D341Med (cell line): ENCODE results near the gene SLC16A4.
"Not testable (repeated sequence)": the region's sequence is repeated elsewhere in the genome, so short reads cannot be mapped to it uniquely, and the experiment has no call there.

Experiments used
- DNase-seq: peaks from one replicate; pipeline ENCODE4 v3.0.0; 2012; ENCODE audit warnings: low spot score

SLC16A4 gene

GRCh38 chr1:110390692-110391245, at the start of gene SLC16A4:
TSS of gene SLC16A4 (minus strand) at chr1:110391026. CDS start at chr1:110389323, 1,703 bp downstream.
- DNase-seq, result no peak

- DNase-seq, result not testable (repeated sequence)
Observed at GRCh38 chr1:110439873-110440272, 49.0 kb upstream of the SLC16A4 start.

GRCh38 chr1:110438893-110439292, 48.1 kb upstream of the SLC16A4 start:
- DNase-seq, result no peak

GRCh38 chr1:110437645-110438299, 46.9 kb upstream of the SLC16A4 start:
- not testable (repeated sequence) for DNase-seq

GRCh38 chr1:110436635-110437034, 45.8 kb upstream of the SLC16A4 start:
- DNase-seq, result no peak

GRCh38 chr1:110434946-110435345, 44.1 kb upstream of the SLC16A4 start:
- no peak for DNase-seq

- peak; percentile 42 for DNase-seq
Observed at GRCh38 chr1:110433803-110434202, 43.0 kb upstream of the SLC16A4 start.

GRCh38 chr1:110433213-110433612, 42.4 kb upstream of the SLC16A4 start:
- DNase-seq, result no peak

GRCh38 chr1:110430901-110431300, 40.1 kb upstream of the SLC16A4 start:
- DNase-seq, result no peak

GRCh38 chr1:110430366-110430765, 39.5 kb upstream of the SLC16A4 start:
- no peak for DNase-seq

- no peak for DNase-seq
Observed at GRCh38 chr1:110428946-110429345, 38.1 kb upstream of the SLC16A4 start.

GRCh38 chr1:110426854-110427253, 36.0 kb upstream of the SLC16A4 start:
- no peak for DNase-seq

- no peak for DNase-seq
Observed at GRCh38 chr1:110425612-110426152, 34.9 kb upstream of the SLC16A4 start.

- DNase-seq, result no peak
Observed at GRCh38 chr1:110424699-110425611, 34.1 kb upstream of the SLC16A4 start.

GRCh38 chr1:110420874-110421793, 30.3 kb upstream of the SLC16A4 start:
- DNase-seq, result no peak

- DNase-seq, result no peak
Observed at GRCh38 chr1:110420023-110420662, 29.3 kb upstream of the SLC16A4 start.

- no peak for DNase-seq
Observed at GRCh38 chr1:110418729-110419128, 27.9 kb upstream of the SLC16A4 start.

- not testable (repeated sequence) for DNase-seq
Observed at GRCh38 chr1:110413045-110413444, 22.2 kb upstream of the SLC16A4 start.

- DNase-seq, result peak; percentile 71
Observed at GRCh38 chr1:110412576-110412975, 21.8 kb upstream of the SLC16A4 start.

- DNase-seq, result no peak
Observed at GRCh38 chr1:110411173-110411735, 20.4 kb upstream of the SLC16A4 start.

- DNase-seq, result no peak
Observed at GRCh38 chr1:110409316-110409715, 18.5 kb upstream of the SLC16A4 start.
